Measurements from ENCODE around the gene FAM76B. TPM values are rescaled to one million over a fixed set of nuclear protein-coding genes. Genes with fewer than 3 reads are reported as not detected.
A peak's percentile ranks its signal among the peaks of the same experiment; 100 is the strongest.

FAM76B gene
- total RNA-seq: 10 to 100 TPM; 33.9 to 35.8 TPM
- 14.7 TPM for polyA plus RNA-seq

- Mint-ChIP-seq H3K27ac (peak within 1 kb of the TSS; percentile 100), H3K36me3 (peaks cover 0 to 62% (median 11%) of the 10 kb centered on the region in 3 donors)
Observed at GRCh38 chr11:95789506-95790122, at the start of gene FAM76B. FAM76B (minus strand) TSS chr11:95789782; CDS start chr11:95789478, 304 bp downstream.

GRCh38 chr11:95835768-95836488, 46.3 kb upstream of the FAM76B start:
- no peaks in the 10 kb centered on the region for H3K4me1 ChIP-seq (ENCODE audit: insufficient read depth, low read length)
- H3K4me3 ChIP-seq (ENCODE audit: low read length): no peak overlapping the region
- Mint-ChIP-seq H3K4me3 (no peak overlapping the region), H3K9me3 (no peaks in the 10 kb centered on the region), H3K4me1 (no peaks in the 10 kb centered on the region), H3K27ac (peak overlapping the region in 6 of 8 donors; percentile 14 to 73 (median 50)), H3K27me3 (no peaks in the 10 kb centered on the region), H3K36me3 (peaks cover 0 to 81% (median 15%) of the 10 kb centered on the region in 3 donors)
- no peak overlapping the region for H3K27ac ChIP-seq (ENCODE audit: low read depth, low read length)
- DNase-seq: peak; percentile 10 to 69 (median 42)
- no peaks in the 10 kb centered on the region for H3K27me3 ChIP-seq (ENCODE audit: insufficient read depth, low read length, poor library complexity, severe bottlenecking)
- POLR2A ChIA-PET: interaction anchor here (1.5 kb wide), 1 partner anchor 554 kb away, joined by 3 read pairs; the partner anchor contains the start of genes CCDC82 and JRKL
- H3K36me3 ChIP-seq (ENCODE audit: insufficient read depth, low read length): peaks cover 18% of the 10 kb centered on the region
- CTCF ChIA-PET: interaction anchor here (0.6 to 2.7 kb wide), 16 partner anchors 8 to 627 kb away, joined by 3 to 20 read pairs (median 4); partner anchors contain the start of genes CCDC82, CEP57, JRKL and MAML2
- no peaks in the 10 kb centered on the region for H3K9me3 ChIP-seq (ENCODE audit: low read length)

More at GRCh38 chr11:95789506-95790122, at the start of gene FAM76B:
- H3K4me1 ChIP-seq (ENCODE audit: insufficient read depth, low read length): peaks cover 33% of the 10 kb centered on the region
- CTCF ChIA-PET: interaction anchor here (1.2 to 7.0 kb wide), 6 partner anchors 10 to 722 kb away, joined by 3 to 33 read pairs (median 6); partner anchors contain the start of gene SRSF8
- no peaks in the 10 kb centered on the region for H3K9me3 Mint-ChIP-seq
- H3K4me1 Mint-ChIP-seq: peaks cover 48 to 74% (median 73%) of the 10 kb centered on the region in 3 donors
- peak; percentile 96 to 99 (median 99) for DNase-seq
- no peaks in the 10 kb centered on the region for H3K9me3 ChIP-seq (ENCODE audit: low read length)
- peaks cover 0 to 7% of the 10 kb centered on the region in 2 donors for H3K27me3 Mint-ChIP-seq
- H3K27me3 ChIP-seq (ENCODE audit: insufficient read depth, low read length, poor library complexity, severe bottlenecking): no peaks in the 10 kb centered on the region
- POLR2A ChIA-PET: interaction anchor here (0.8 to 3.6 kb wide), 9 partner anchors 9 to 865 kb away, joined by 3 to 50 read pairs (median 15); partner anchors contain the start of genes CCDC82, CWC15, ENDOD1 and JRKL
- peak within 1 kb of the TSS; percentile 100 for H3K27ac ChIP-seq (ENCODE audit: low read depth, low read length)
- peaks cover 18% of the 10 kb centered on the region for H3K36me3 ChIP-seq (ENCODE audit: insufficient read depth, low read length)
- H3K4me3 ChIP-seq (ENCODE audit: low read length): peak within 1 kb of the TSS; percentile 97
- peak within 1 kb of the TSS; percentile 98 to 100 (median 99) for H3K4me3 Mint-ChIP-seq

- no peak overlapping the region for H3K27ac Mint-ChIP-seq
- CTCF ChIA-PET: interaction anchor here (0.8 to 2.7 kb wide), 10 partner anchors 8 to 628 kb away, joined by 3 to 20 read pairs (median 4); partner anchors contain the start of genes CEP57 and MAML2
- peaks cover 18% of the 10 kb centered on the region for H3K36me3 ChIP-seq (ENCODE audit: insufficient read depth, low read length)
- POLR2A ChIA-PET: interaction anchor here (1.5 kb wide), 1 partner anchor 555 kb away, joined by 3 read pairs; the partner anchor contains the start of genes CCDC82 and JRKL
- H3K36me3 Mint-ChIP-seq: peaks cover 0 to 84% (median 15%) of the 10 kb centered on the region in 3 donors
- no peaks in the 10 kb centered on the region for H3K27me3 ChIP-seq (ENCODE audit: insufficient read depth, low read length, poor library complexity, severe bottlenecking)
- no peaks in the 10 kb centered on the region for H3K4me1 Mint-ChIP-seq
- no peaks in the 10 kb centered on the region for H3K9me3 Mint-ChIP-seq
- no peak overlapping the region for H3K4me3 ChIP-seq (ENCODE audit: low read length)
- H3K9me3 ChIP-seq (ENCODE audit: low read length): no peaks in the 10 kb centered on the region
- H3K4me3 Mint-ChIP-seq: no peak overlapping the region
- DNase-seq: no peak
- no peak overlapping the region for H3K27ac ChIP-seq (ENCODE audit: low read depth, low read length)
- no peaks in the 10 kb centered on the region for H3K27me3 Mint-ChIP-seq
- no peaks in the 10 kb centered on the region for H3K4me1 ChIP-seq (ENCODE audit: insufficient read depth, low read length)
Observed at GRCh38 chr11:95835351-95835750, 45.8 kb upstream of the FAM76B start.

- Histone ChIP-seq H3K27me3 (ENCODE audit: insufficient read depth, low read length, poor library complexity, severe bottlenecking) (no peaks in the 10 kb centered on the region), H3K4me3 (ENCODE audit: low read length) (no peak overlapping the region), H3K27ac (ENCODE audit: low read depth, low read length) (no peak overlapping the region), H3K9me3 (ENCODE audit: low read length) (no peaks in the 10 kb centered on the region), H3K36me3 (ENCODE audit: insufficient read depth, low read length) (peaks cover 18% of the 10 kb centered on the region), H3K4me1 (ENCODE audit: insufficient read depth, low read length) (no peaks in the 10 kb centered on the region)
- no peak for DNase-seq
- Mint-ChIP-seq H3K4me1 (no peaks in the 10 kb centered on the region), H3K36me3 (peaks cover 0 to 78% (median 20%) of the 10 kb centered on the region in 3 donors), H3K27ac (peak overlapping the region in 2 of 8 donors; percentile 69 to 72), H3K9me3 (no peaks in the 10 kb centered on the region), H3K4me3 (no peak overlapping the region), H3K27me3 (no peaks in the 10 kb centered on the region)
- ChIA-PET POLR2A (no interaction called here), CTCF (interaction anchor here (1.8 kb wide), 1 partner anchor 569 kb away, joined by 3 read pairs; no protein-coding TSS in a partner anchor)
Observed at GRCh38 chr11:95833378-95833777, 43.8 kb upstream of the FAM76B start.

- peak overlapping the region in 3 of 8 donors; percentile 1 to 25 (median 5) for H3K27ac Mint-ChIP-seq
- H3K4me1 Mint-ChIP-seq: no peaks in the 10 kb centered on the region
- H3K36me3 Mint-ChIP-seq: peaks cover 0 to 78% (median 23%) of the 10 kb centered on the region in 3 donors
- H3K27me3 Mint-ChIP-seq: no peaks in the 10 kb centered on the region
- no peaks in the 10 kb centered on the region for H3K27me3 ChIP-seq (ENCODE audit: insufficient read depth, low read length, poor library complexity, severe bottlenecking)
- no peak overlapping the region for H3K27ac ChIP-seq (ENCODE audit: low read depth, low read length)
- DNase-seq: no peak
- no peak overlapping the region for H3K4me3 Mint-ChIP-seq
- no peaks in the 10 kb centered on the region for H3K9me3 ChIP-seq (ENCODE audit: low read length)
- no peak overlapping the region for H3K4me3 ChIP-seq (ENCODE audit: low read length)
- peaks cover 18% of the 10 kb centered on the region for H3K36me3 ChIP-seq (ENCODE audit: insufficient read depth, low read length)
- ChIA-PET POLR2A (no interaction called here), CTCF (interaction anchor here (0.7 to 1.8 kb wide), 2 partner anchors 11 to 570 kb away, joined by 3 read pairs; no protein-coding TSS in a partner anchor)
- no peaks in the 10 kb centered on the region for H3K9me3 Mint-ChIP-seq
- no peaks in the 10 kb centered on the region for H3K4me1 ChIP-seq (ENCODE audit: insufficient read depth, low read length)
Observed at GRCh38 chr11:95832763-95833162, 43.2 kb upstream of the FAM76B start.

GRCh38 chr11:95831198-95831883, 41.8 kb upstream of the FAM76B start:
- peaks cover 13% of the 10 kb centered on the region for H3K36me3 ChIP-seq (ENCODE audit: insufficient read depth, low read length)
- no peaks in the 10 kb centered on the region for H3K9me3 ChIP-seq (ENCODE audit: low read length)
- DNase-seq: no peak
- Mint-ChIP-seq H3K27me3 (no peaks in the 10 kb centered on the region), H3K9me3 (no peaks in the 10 kb centered on the region), H3K36me3 (peaks cover 0 to 75% (median 20%) of the 10 kb centered on the region in 3 donors), H3K4me3 (no peak overlapping the region), H3K4me1 (no peaks in the 10 kb centered on the region), H3K27ac (peak overlapping the region in 3 of 8 donors; percentile 13 to 58 (median 25))
- ChIA-PET CTCF (interaction anchor here (0.9 to 1.3 kb wide), 2 partner anchors 38 to 562 kb away, joined by 3 read pairs; no protein-coding TSS in a partner anchor), POLR2A (no interaction called here)
- no peaks in the 10 kb centered on the region for H3K4me1 ChIP-seq (ENCODE audit: insufficient read depth, low read length)
- H3K4me3 ChIP-seq (ENCODE audit: low read length): no peak overlapping the region
- no peaks in the 10 kb centered on the region for H3K27me3 ChIP-seq (ENCODE audit: insufficient read depth, low read length, poor library complexity, severe bottlenecking)
- H3K27ac ChIP-seq (ENCODE audit: low read depth, low read length): no peak overlapping the region

GRCh38 chr11:95829580-95830259, 40.1 kb upstream of the FAM76B start:
- no peak for DNase-seq
- H3K9me3 ChIP-seq (ENCODE audit: low read length): no peaks in the 10 kb centered on the region
- no peaks in the 10 kb centered on the region for H3K27me3 ChIP-seq (ENCODE audit: insufficient read depth, low read length, poor library complexity, severe bottlenecking)
- no peaks in the 10 kb centered on the region for H3K4me1 Mint-ChIP-seq
- no peak overlapping the region for H3K4me3 Mint-ChIP-seq
- peaks cover 12% of the 10 kb centered on the region for H3K36me3 ChIP-seq (ENCODE audit: insufficient read depth, low read length)
- no peaks in the 10 kb centered on the region for H3K4me1 ChIP-seq (ENCODE audit: insufficient read depth, low read length)
- peaks cover 4 to 73% (median 23%) of the 10 kb centered on the region in 3 donors for H3K36me3 Mint-ChIP-seq
- no peaks in the 10 kb centered on the region for H3K27me3 Mint-ChIP-seq
- POLR2A ChIA-PET: no interaction called here
- no peak overlapping the region for H3K27ac ChIP-seq (ENCODE audit: low read depth, low read length)
- H3K9me3 Mint-ChIP-seq: no peaks in the 10 kb centered on the region
- H3K27ac Mint-ChIP-seq: peak overlapping the region in 6 of 8 donors; percentile 0 to 37 (median 18)
- CTCF ChIA-PET: interaction anchor here (1.3 kb wide), 1 partner anchor 37 kb away, joined by 3 read pairs; no protein-coding TSS in a partner anchor
- H3K4me3 ChIP-seq (ENCODE audit: low read length): no peak overlapping the region
